Measurements from ENCODE around the gene KAZN.

- TF ChIP-seq, protein P1, sequence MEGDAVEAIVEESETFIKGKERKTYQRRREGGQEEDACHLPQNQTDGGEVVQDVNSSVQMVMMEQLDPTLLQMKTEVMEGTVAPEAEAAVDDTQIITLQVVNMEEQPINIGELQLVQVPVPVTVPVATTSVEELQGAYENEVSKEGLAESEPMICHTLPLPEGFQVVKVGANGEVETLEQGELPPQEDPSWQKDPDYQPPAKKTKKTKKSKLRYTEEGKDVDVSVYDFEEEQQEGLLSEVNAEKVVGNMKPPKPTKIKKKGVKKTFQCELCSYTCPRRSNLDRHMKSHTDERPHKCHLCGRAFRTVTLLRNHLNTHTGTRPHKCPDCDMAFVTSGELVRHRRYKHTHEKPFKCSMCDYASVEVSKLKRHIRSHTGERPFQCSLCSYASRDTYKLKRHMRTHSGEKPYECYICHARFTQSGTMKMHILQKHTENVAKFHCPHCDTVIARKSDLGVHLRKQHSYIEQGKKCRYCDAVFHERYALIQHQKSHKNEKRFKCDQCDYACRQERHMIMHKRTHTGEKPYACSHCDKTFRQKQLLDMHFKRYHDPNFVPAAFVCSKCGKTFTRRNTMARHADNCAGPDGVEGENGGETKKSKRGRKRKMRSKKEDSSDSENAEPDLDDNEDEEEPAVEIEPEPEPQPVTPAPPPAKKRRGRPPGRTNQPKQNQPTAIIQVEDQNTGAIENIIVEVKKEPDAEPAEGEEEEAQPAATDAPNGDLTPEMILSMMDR (IDR thresholded peaks at IDR 0.05) = no peak
- TF ChIP-seq POLR2A (IDR thresholded peaks at IDR 0.05) = no peak
Observed at GRCh38 chr1:15064217-15064929, 465.9 kb downstream of the KAZN start.
